IPS-15b (cell line): ENCODE results near the gene LPA.
"Not testable (repeated sequence)": the region's sequence is repeated elsewhere in the genome, so short reads cannot be mapped to it uniquely, and the experiment has no call there.

Experiments used
- H3K27me3 ChIP-seq: one replicate; pipeline ENCODE4 v1.6.1; 2013; ENCODE audit warnings: low read length; ENCODE audit not compliant: control insufficient read depth, insufficient read depth
- H3K36me3 ChIP-seq: one replicate; pipeline ENCODE4 v1.6.1; 2013; ENCODE audit warnings: low read length; ENCODE audit not compliant: control insufficient read depth, insufficient read depth
- H3K4me1 ChIP-seq: one replicate; pipeline ENCODE4 v1.6.1; 2013; ENCODE audit warnings: mild to moderate bottlenecking, low read length; ENCODE audit not compliant: control insufficient read depth, insufficient read depth
- H3K4me3 ChIP-seq: one replicate; pipeline ENCODE4 v1.5.1; 2013; ENCODE audit warnings: low read depth, low read length
- H3K9ac ChIP-seq: one replicate; pipeline ENCODE4 v1.6.1; 2013; ENCODE audit warnings: low read depth, mild to moderate bottlenecking, low read length
- H3K9me3 ChIP-seq: one replicate; pipeline ENCODE4 v1.6.1; 2013; ENCODE audit warnings: mild to moderate bottlenecking, low read length; ENCODE audit not compliant: control insufficient read depth, insufficient read depth

The LPA gene

DNA sequence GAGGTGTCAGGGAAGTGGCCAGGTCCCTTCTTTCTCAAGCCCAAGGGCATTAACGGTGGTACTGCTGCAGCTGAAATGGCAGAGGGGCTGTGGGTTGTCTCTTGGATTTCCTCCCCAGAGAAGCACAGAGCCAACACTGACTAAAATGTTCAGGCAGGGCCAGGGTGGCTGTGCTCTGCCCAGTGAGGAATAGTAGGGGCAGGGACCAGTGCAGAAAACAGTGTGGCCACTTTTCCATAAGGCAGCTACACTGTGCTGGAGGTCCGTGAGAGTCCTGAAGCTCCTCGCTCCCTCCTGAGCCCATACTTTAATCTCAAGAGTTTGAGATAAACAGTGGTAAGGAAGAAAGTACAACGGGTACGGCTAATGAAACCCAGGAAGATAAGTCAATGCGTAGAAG, 4.5 kb downstream of the LPA start:
- H3K9me3 ChIP-seq: no peaks in the 10 kb centered on the region
- no peaks in the 10 kb centered on the region for H3K4me1 ChIP-seq
- H3K4me3 ChIP-seq: no peak overlapping the region
- H3K27me3 ChIP-seq: no peaks in the 10 kb centered on the region
- no peaks in the 10 kb centered on the region for H3K36me3 ChIP-seq
- H3K9ac ChIP-seq: no peak overlapping the region

DNA sequence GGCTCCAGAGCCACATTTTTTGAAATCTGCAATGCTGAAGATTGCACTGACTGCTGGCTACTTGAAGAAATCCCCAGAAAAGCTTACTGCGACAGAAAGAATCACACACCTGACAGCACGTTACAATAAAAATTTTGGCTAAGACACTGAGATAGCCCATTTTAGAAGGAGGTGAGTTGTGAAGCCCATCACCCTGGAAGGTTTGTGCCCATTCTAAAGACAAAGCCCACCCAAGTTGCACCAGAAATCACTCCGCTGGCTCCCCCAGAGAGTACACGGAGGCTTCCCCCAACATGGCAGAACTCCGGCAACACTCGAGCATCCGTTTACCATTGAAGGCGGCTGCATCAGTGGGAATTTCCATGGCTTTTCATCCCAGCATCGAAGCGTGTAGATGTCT, 29.4 kb downstream of the LPA start:
- Histone ChIP-seq H3K36me3 (no peaks in the 10 kb centered on the region), H3K9me3 (no peaks in the 10 kb centered on the region), H3K4me3 (no peak overlapping the region), H3K9ac (no peak overlapping the region), H3K27me3 (no peaks in the 10 kb centered on the region), H3K4me1 (no peaks in the 10 kb centered on the region)

DNA sequence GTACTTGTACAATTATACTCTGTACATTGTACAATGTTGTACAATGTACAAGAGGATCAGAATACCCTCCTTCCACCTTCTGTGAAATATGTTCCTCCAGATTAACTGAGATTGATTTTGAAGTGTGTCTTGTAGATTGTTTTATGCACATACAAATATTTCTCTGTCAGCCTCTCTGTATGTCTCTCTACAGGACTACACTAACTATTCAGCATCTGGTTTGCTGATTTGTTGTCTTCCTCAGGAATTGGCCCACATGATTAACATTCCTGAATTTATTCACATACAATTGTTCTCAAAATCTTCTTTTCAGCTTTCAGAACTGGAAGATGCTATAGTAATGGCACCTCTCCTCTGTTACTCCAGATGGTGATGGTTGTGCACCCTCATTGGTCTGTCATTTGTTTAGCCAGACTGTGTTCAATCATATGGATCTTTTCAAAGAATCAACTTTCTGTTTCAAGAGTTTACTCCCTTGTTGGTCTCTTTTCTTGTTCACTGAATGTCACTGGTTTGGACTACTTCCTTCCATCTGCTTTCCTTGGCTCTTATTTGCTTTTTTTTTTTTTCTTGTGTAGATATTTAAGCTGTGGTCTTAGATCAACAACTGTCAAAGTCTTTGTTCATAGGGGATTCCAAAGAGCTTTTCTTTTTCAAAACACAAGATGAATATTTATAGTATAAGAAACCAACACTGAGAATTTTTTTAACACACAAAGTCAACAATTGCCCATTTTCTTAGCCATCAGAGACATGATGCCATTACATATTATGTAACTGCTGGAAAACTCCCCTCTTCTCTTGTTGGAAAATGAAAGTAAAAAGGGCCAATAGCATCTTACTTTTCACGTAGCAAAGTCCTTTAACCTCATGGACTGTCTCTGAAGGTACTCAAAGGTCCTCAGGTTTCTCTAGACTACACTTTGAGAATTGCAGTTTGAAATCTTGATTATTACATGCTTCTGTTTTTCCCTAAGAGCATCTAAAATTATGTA, 67.9 kb downstream of the LPA start:
- Histone ChIP-seq H3K9ac (no peak overlapping the region), H3K4me1 (no peaks in the 10 kb centered on the region), H3K9me3 (peaks cover 4% of the 10 kb centered on the region), H3K36me3 (no peaks in the 10 kb centered on the region), H3K4me3 (no peak overlapping the region), H3K27me3 (peaks cover 2% of the 10 kb centered on the region)

DNA sequence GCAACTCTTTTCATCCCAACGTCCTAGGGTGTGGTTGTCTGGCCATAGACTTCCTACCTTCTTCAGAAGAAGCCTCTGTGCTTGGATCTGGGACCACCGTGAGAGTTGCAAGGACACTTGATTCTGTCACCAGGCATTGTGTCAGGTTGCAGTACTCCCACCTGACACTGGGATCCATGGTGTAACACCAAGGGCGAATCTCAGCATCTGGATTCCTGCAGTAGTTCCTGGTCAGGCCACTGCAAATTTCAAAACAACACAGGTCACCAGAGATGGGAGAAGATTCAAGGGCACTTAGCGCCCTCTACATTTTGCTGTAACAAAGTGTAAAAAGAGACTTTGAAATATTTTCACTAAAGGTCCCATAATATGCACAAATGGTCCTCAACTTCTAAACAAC, 68.8 kb downstream of the LPA start:
- not testable (repeated sequence) for H3K4me1 ChIP-seq, H3K27me3 ChIP-seq, H3K36me3 ChIP-seq, H3K9ac ChIP-seq, H3K4me3 ChIP-seq, H3K9me3 ChIP-seq

DNA sequence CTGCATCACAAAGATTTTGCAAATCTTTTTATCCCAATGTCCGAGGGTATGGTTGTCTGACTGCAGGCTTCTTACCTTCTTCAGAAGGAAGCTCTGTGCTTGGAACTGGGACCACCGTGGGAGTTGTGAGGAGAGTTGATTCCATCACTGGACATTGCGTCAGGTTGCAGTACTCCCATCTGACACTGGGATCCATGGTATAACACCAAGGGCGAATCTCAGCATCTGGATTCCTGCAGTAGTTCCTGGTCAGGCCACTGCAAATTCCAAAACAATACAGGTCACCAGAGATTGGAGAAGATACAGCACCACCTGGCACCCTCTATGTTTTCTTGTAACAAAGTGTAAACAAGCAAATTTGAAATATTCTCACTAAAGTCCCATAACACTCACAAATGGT, 77.7 kb downstream of the LPA start:
- Histone ChIP-seq H3K4me3 (no peak overlapping the region), H3K9me3 (peaks cover 3% of the 10 kb centered on the region), H3K36me3 (no peaks in the 10 kb centered on the region), H3K4me1 (no peaks in the 10 kb centered on the region), H3K9ac (no peak overlapping the region), H3K27me3 (no peaks in the 10 kb centered on the region)

DNA sequence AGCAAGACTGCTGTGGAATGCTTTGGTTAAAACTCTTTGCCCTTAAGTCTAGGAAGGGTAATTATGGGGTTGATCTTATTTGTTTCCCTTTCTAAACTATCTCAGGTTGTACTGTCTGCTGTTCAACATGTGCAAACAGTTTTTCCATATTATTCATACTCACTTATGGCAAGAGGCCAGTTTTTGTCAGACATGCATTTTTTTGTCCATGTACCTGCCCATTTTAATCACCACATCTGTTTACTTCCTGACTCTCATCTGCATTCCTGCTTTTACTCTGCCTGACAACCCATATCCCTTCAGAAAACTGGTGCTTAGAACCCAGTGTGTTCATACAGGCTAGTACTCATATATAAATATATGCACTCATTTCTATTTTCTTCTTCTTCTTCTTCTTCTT, 80.3 kb downstream of the LPA start:
- no peaks in the 10 kb centered on the region for H3K4me1 ChIP-seq
- H3K4me3 ChIP-seq: no peak overlapping the region

DNA sequence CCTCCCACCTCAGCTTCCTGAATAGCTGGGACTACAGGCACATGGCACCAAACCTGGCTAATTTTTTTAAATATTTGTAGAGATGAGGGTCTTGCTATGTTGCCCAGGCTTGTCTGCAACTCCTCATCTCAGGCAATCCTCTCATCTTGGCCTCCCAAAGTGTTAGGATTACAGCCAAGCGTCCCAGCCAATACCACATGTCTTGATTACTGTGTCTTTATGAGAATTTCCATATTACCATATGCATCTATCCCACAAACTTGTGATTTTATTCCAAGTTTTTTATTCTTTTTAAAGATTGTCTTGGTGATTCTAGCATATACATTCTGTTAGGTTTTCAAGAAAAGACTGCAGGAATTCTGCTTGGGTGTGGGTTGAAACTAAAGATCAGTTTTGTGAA, 82.7 kb downstream of the LPA start:
- Histone ChIP-seq H3K9me3 (no peaks in the 10 kb centered on the region), H3K9ac (no peak overlapping the region), H3K4me3 (no peak overlapping the region), H3K4me1 (no peaks in the 10 kb centered on the region), H3K36me3 (no peaks in the 10 kb centered on the region), H3K27me3 (no peaks in the 10 kb centered on the region)

More for the DNA sequence above, 80.3 kb downstream of the LPA start:
- peaks cover 3% of the 10 kb centered on the region for H3K9me3 ChIP-seq
- no peaks in the 10 kb centered on the region for H3K36me3 ChIP-seq
- H3K27me3 ChIP-seq: no peaks in the 10 kb centered on the region
- no peak overlapping the region for H3K9ac ChIP-seq

DNA sequence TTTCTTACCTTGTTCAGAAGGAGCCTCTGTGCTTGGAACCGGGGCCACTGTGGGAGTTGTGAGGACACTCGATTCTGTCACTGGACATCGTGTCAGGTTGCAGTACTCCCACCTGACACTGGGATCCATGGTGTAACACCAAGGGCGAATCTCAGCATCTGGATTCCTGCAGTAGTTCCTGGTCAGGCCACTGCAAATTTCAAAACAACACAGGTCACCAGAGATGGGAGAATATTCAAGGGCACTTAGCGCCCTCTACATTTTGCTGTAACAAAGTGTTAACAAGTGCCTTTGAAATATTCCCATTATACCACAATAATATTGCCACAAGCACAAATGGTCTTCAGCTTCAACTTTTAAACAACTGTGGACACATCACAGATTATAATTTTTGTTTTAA, 85.6 kb downstream of the LPA start:
- H3K9ac ChIP-seq, H3K4me1 ChIP-seq, H3K36me3 ChIP-seq, H3K27me3 ChIP-seq, H3K9me3 ChIP-seq, H3K4me3 ChIP-seq: not testable (repeated sequence)

DNA sequence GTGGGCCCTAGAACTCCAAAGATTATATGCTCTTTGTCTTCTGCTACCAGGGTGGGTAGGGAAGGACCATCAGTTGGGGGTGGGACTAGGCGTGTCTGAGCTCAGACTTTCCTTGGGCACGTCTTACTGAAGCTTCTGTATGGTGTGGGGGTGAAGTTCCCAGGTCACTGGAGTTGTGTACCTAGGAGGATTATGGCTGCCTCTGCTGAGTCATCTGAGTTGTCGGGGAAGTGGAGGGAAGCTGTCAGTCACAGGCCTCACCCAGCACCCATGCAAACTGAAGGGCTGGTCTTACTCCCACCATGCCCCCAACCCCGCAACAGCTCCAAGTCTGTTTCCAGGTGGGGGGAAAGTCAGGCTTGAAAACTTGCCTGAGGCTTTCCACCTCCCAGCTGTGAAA, 90.1 kb downstream of the LPA start:
- Histone ChIP-seq H3K4me1 (no peaks in the 10 kb centered on the region), H3K4me3 (no peak overlapping the region), H3K36me3 (no peaks in the 10 kb centered on the region), H3K27me3 (no peaks in the 10 kb centered on the region), H3K9ac (no peak overlapping the region), H3K9me3 (no peaks in the 10 kb centered on the region)

DNA sequence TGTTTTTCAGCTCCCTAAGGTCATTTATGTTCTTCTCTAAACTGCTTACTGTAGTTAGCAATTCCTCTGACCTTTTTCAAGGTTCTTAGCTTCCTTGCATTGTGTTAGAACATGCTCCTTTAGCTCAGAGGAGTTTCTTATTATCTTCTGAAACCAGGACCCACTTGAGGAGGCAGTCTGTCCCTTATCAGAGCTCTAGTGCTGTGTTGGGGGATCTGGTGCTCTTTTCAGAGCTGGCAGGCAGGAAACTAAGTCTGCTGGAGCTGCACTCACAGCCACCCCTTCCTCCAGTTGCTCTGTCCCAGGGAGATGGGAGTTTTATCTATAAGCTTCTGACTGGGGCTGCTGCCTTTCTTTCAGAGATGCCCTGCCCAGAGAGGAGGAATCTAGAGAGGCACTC, 92.9 kb downstream of the LPA start:
- not testable (repeated sequence) for H3K4me1 ChIP-seq, H3K27me3 ChIP-seq, H3K9me3 ChIP-seq, H3K36me3 ChIP-seq, H3K4me3 ChIP-seq, H3K9ac ChIP-seq

DNA sequence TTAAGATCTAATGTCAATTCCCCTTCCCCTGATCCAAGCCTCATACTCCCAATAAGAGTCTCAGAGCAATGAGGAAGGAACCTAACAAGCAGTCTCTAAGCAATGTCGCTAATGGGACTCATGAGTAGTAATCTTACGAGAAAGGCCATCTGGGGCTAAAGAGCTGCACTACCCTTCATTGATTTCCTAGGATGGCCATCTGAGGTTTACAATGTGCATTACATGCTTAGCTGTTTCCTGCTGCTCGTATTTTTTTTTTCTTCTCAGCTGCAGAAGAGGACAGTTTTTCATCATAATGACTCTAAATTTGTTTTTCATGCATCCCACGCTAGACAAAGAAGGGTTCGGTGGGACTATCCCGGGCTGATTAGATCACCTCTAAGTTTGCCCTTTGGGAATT, 119.3 kb downstream of the LPA start:
- H3K9ac ChIP-seq: no peak overlapping the region
- no peaks in the 10 kb centered on the region for H3K36me3 ChIP-seq
- H3K9me3 ChIP-seq: no peaks in the 10 kb centered on the region
- no peaks in the 10 kb centered on the region for H3K27me3 ChIP-seq
- H3K4me3 ChIP-seq: no peak overlapping the region
- H3K4me1 ChIP-seq: no peaks in the 10 kb centered on the region

DNA sequence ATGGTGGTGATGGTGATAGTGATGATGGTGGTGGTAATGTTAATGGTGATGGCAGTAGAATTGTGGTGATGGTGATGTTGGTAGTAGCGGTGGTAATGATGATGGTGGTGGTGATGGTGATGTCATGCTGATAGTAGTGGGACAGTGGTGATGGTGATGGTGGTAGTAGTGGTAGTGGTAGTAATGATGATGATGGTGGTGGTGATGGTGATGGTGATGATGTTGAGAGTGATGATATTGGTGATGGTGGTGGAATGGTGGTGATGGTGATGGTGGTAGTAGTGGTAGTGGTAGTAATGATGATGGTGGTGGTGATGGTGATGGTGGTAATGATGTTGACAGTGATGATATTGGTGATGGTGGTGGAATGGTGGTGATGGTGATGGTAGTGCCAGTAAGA, 128.8 kb downstream of the LPA start:
- H3K4me1 ChIP-seq: no peaks in the 10 kb centered on the region
- H3K9me3 ChIP-seq: no peaks in the 10 kb centered on the region
- no peaks in the 10 kb centered on the region for H3K36me3 ChIP-seq
- H3K4me3 ChIP-seq: no peak overlapping the region
- H3K27me3 ChIP-seq: no peaks in the 10 kb centered on the region
- H3K9ac ChIP-seq: no peak overlapping the region
